Measurements from ENCODE around the gene HRNR. TPM values are rescaled to one million over a fixed set of nuclear protein-coding genes. Genes with fewer than 3 reads are reported as not detected.

HRNR gene
- total RNA-seq, 1 donor from 2014 or later: not detected

- no peaks in the 10 kb centered on the region for H3K4me1 Mint-ChIP-seq
- no peak overlapping the region for H3K4me3 Mint-ChIP-seq
- H3K27me3 Mint-ChIP-seq (ENCODE audit: low read depth): no peaks in the 10 kb centered on the region
- no peak for DNase-seq (ENCODE audit: low spot score in 2 of 2, unreplicated experiment in 2 of 2)
- no peak for TF ChIP-seq CTCF (IDR thresholded peaks at IDR 0.05; ENCODE audit: unreplicated experiment)
- no peaks in the 10 kb centered on the region for H3K36me3 Mint-ChIP-seq
- H3K9me3 Mint-ChIP-seq: peaks cover 78% of the 10 kb centered on the region
- H3K27ac Mint-ChIP-seq: no peak overlapping the region
Measured at GRCh38 chr1:152169366-152170025, 54.5 kb downstream of the HRNR start.

- Mint-ChIP-seq H3K9me3 (peaks cover 78% of the 10 kb centered on the region), H3K4me1 (no peaks in the 10 kb centered on the region), H3K36me3 (no peaks in the 10 kb centered on the region), H3K27me3 (ENCODE audit: low read depth) (no peaks in the 10 kb centered on the region), H3K4me3 (no peak overlapping the region), H3K27ac (no peak overlapping the region)
- TF ChIP-seq CTCF (IDR thresholded peaks at IDR 0.05; ENCODE audit: unreplicated experiment): no peak
- DNase-seq (ENCODE audit: low spot score in 2 of 2, unreplicated experiment in 2 of 2): no peak
Measured at GRCh38 chr1:152168535-152168868, 55.5 kb downstream of the HRNR start.

GRCh38 chr1:152167835-152168534, 56.0 kb downstream of the HRNR start:
- no peaks in the 10 kb centered on the region for H3K27me3 Mint-ChIP-seq (ENCODE audit: low read depth)
- H3K4me1 Mint-ChIP-seq: no peaks in the 10 kb centered on the region
- no peak overlapping the region for H3K27ac Mint-ChIP-seq
- H3K9me3 Mint-ChIP-seq: peaks cover 78% of the 10 kb centered on the region
- DNase-seq (ENCODE audit: low spot score in 2 of 2, unreplicated experiment in 2 of 2): no peak
- TF ChIP-seq CTCF (IDR thresholded peaks at IDR 0.05; ENCODE audit: unreplicated experiment): no peak
- H3K36me3 Mint-ChIP-seq: no peaks in the 10 kb centered on the region
- H3K4me3 Mint-ChIP-seq: no peak overlapping the region

- Mint-ChIP-seq H3K4me1 (no peaks in the 10 kb centered on the region), H3K27me3 (ENCODE audit: low read depth) (no peaks in the 10 kb centered on the region), H3K9me3 (peaks cover 79% of the 10 kb centered on the region), H3K36me3 (no peaks in the 10 kb centered on the region), H3K27ac (no peak overlapping the region), H3K4me3 (no peak overlapping the region)
- DNase-seq (ENCODE audit: low spot score in 2 of 2, unreplicated experiment in 2 of 2): no peak
- TF ChIP-seq CTCF (IDR thresholded peaks at IDR 0.05; ENCODE audit: unreplicated experiment): no peak
Measured at GRCh38 chr1:152166966-152167365, 57.0 kb downstream of the HRNR start.

GRCh38 chr1:152165286-152166077, 58.5 kb downstream of the HRNR start:
- H3K4me3 Mint-ChIP-seq: no peak overlapping the region
- peaks cover 79% of the 10 kb centered on the region for H3K9me3 Mint-ChIP-seq
- H3K27ac Mint-ChIP-seq: no peak overlapping the region
- H3K27me3 Mint-ChIP-seq (ENCODE audit: low read depth): no peaks in the 10 kb centered on the region
- DNase-seq (ENCODE audit: low spot score in 2 of 2, unreplicated experiment in 2 of 2): no peak
- no peaks in the 10 kb centered on the region for H3K4me1 Mint-ChIP-seq
- TF ChIP-seq CTCF (IDR thresholded peaks at IDR 0.05; ENCODE audit: unreplicated experiment): no peak
- H3K36me3 Mint-ChIP-seq: no peaks in the 10 kb centered on the region

All from mesothelial cell of epicardium (in vitro differentiated cells).